Thyroid gland (tissue), 4 donors: ENCODE data around the gene OGN.

Source experiments
- POLR2A ChIP-seq, 2 donors: fragments of 450-650 bp; IDR thresholded peaks; one replicate each; pipeline ENCODE4 v1.6.1; 2017; ENCODE audit warnings: antibody characterized with exemption in 2 of 2, mild to moderate bottlenecking in 2 of 2, moderate library complexity in 1 of 2
- TF ChIP-seq, protein P1 (sequence below), 6 experiments: fragments of 200-600 bp in 3 of 6; fragments of 450-650 bp in 3 of 6; sonication (generic) in 3 of 6; IDR thresholded peaks; one replicate each; pipeline ENCODE4 v1.5.1; 2016 to 2019; ENCODE audit warnings: antibody characterized with exemption in 6 of 6, mild to moderate bottlenecking in 2 of 6, inconsistent platforms in 1 of 6, moderate library complexity in 1 of 6

GRCh38 chr9:92359394-92359995 lies 44.9 kb downstream of the OGN start:
- TF ChIP-seq POLR2A (IDR thresholded peaks at IDR 0.05), result no peak
- TF ChIP-seq, protein P1, sequence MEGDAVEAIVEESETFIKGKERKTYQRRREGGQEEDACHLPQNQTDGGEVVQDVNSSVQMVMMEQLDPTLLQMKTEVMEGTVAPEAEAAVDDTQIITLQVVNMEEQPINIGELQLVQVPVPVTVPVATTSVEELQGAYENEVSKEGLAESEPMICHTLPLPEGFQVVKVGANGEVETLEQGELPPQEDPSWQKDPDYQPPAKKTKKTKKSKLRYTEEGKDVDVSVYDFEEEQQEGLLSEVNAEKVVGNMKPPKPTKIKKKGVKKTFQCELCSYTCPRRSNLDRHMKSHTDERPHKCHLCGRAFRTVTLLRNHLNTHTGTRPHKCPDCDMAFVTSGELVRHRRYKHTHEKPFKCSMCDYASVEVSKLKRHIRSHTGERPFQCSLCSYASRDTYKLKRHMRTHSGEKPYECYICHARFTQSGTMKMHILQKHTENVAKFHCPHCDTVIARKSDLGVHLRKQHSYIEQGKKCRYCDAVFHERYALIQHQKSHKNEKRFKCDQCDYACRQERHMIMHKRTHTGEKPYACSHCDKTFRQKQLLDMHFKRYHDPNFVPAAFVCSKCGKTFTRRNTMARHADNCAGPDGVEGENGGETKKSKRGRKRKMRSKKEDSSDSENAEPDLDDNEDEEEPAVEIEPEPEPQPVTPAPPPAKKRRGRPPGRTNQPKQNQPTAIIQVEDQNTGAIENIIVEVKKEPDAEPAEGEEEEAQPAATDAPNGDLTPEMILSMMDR (IDR thresholded peaks at IDR 0.05), result no peak
